HEK293 (cell line): ENCODE data around the gene KHSRP.

ENCODE experiments used
- CTCF ChIA-PET: fragments of 350-600 bp; formaldehyde crosslinking; extraction: SDS; loops from one replicate; lab custom pipeline; 2021; ENCODE audit warnings: antibody characterized with exemption; lab: Yijun Ruan, JAX
- POLR2A ChIA-PET: fragments of 300-600 bp; formaldehyde crosslinking; extraction: SDS; loops from one replicate; lab custom pipeline; 2020; ENCODE audit warnings: antibody characterized with exemption, inconsistent platforms; lab: Yijun Ruan, JAX
- H3K27ac ChIP-seq: fragments of 200-500 bp; sonication (Bioruptor generic); 2 replicates; pipeline ENCODE4 v1.5.1; 2014; ENCODE audit warnings: low read depth, low read length, control low read depth, inconsistent platforms; ENCODE audit errors: extremely low read depth
- H3K36me3 ChIP-seq, 2 experiments: fragments of 200-500 bp in 1 of 2; sonication (Bioruptor generic) in 1 of 2; 1 replicate in 1 of 2; 2 replicates in 1 of 2; pipeline ENCODE4 v1.5.1; 2014 to 2017; ENCODE audit warnings: inconsistent platforms in 2 of 2, low read length in 2 of 2; ENCODE audit not compliant: control insufficient read depth in 2 of 2, insufficient read depth in 1 of 2
- H3K4me1 ChIP-seq: fragments of 200-500 bp; sonication (Bioruptor generic); 2 replicates; pipeline ENCODE4 v1.5.1; 2014; ENCODE audit warnings: mild to moderate bottlenecking, low read length, inconsistent platforms; ENCODE audit not compliant: control insufficient read depth, insufficient read depth
- H3K4me3 ChIP-seq: 2 replicates; pipeline ENCODE4 v1.5.1; 2011; ENCODE audit warnings: low read depth, mild to moderate bottlenecking, control low read depth, low read length, moderate library complexity
- H3K9me3 ChIP-seq: fragments of 200-500 bp; sonication (Bioruptor generic); 2 replicates; pipeline ENCODE4 v1.5.1; 2014; ENCODE audit warnings: low read depth, low read length, inconsistent platforms; ENCODE audit not compliant: control insufficient read depth, insufficient read depth
- BCL6B ChIP-seq: fragments of 450-650 bp; formaldehyde crosslinking; IDR thresholded peaks from 2 replicates; pipeline ENCODE4 v1.5.1; 2017; ENCODE audit warnings: missing biosample characterization, missing genetic modification characterization
- EGR2 ChIP-seq: fragments of 450-650 bp; formaldehyde crosslinking; IDR thresholded peaks from 2 replicates; pipeline ENCODE4 v1.5.1; 2016; ENCODE audit warnings: low read depth, missing biosample characterization, missing genetic modification characterization
- GLIS2 ChIP-seq: fragments of 450-650 bp; formaldehyde crosslinking; IDR thresholded peaks from 2 replicates; pipeline ENCODE4 v1.5.1; 2016; ENCODE audit warnings: missing biosample characterization, missing genetic modification characterization
- KLF16 ChIP-seq: fragments of 450-650 bp; formaldehyde crosslinking; IDR thresholded peaks from 2 replicates; pipeline ENCODE4 v1.5.1; 2017; ENCODE audit warnings: missing biosample characterization, missing genetic modification characterization
- MEIS1 ChIP-seq: sonication (generic); formaldehyde crosslinking; IDR thresholded peaks from 2 replicates; pipeline ENCODE4 v1.8.1; 2022; ENCODE audit warnings: missing genetic modification reagents, mild to moderate bottlenecking, borderline replicate concordance
- ZBTB21 ChIP-seq: fragments of 450-650 bp; formaldehyde crosslinking; IDR thresholded peaks from 2 replicates; pipeline ENCODE4 v1.5.1; 2017; ENCODE audit warnings: missing biosample characterization, missing genetic modification characterization
- ZNF121 ChIP-seq: fragments of 450-650 bp; formaldehyde crosslinking; IDR thresholded peaks from 2 replicates; pipeline ENCODE4 v1.5.1; 2016; ENCODE audit warnings: missing biosample characterization, missing genetic modification characterization
- ZNF221 ChIP-seq: fragments of 450-650 bp; formaldehyde crosslinking; IDR thresholded peaks from 2 replicates; pipeline ENCODE4 v1.5.1; 2017; ENCODE audit warnings: missing biosample characterization, missing genetic modification characterization, borderline replicate concordance
- ZNF280D ChIP-seq: fragments of 450-650 bp; formaldehyde crosslinking; IDR thresholded peaks from 2 replicates; pipeline ENCODE4 v1.5.1; 2016; ENCODE audit warnings: missing biosample characterization, missing genetic modification characterization
- ZNF302 ChIP-seq: fragments of 450-650 bp; formaldehyde crosslinking; IDR thresholded peaks from 2 replicates; pipeline ENCODE4 v1.5.1; 2016; ENCODE audit warnings: missing biosample characterization, missing genetic modification characterization, low read depth
- ZNF335 ChIP-seq: fragments of 450-650 bp; formaldehyde crosslinking; conservative IDR thresholded peaks from 2 replicates; pipeline ENCODE4 v1.5.1; 2016; ENCODE audit warnings: missing biosample characterization, missing genetic modification characterization
- ZNF426 ChIP-seq: fragments of 450-650 bp; formaldehyde crosslinking; IDR thresholded peaks from 2 replicates; pipeline ENCODE4 v1.5.1; 2017; ENCODE audit warnings: missing biosample characterization, missing genetic modification characterization, mild to moderate bottlenecking, inconsistent platforms, moderate library complexity
- ZNF473 ChIP-seq: fragments of 450-650 bp; formaldehyde crosslinking; IDR thresholded peaks from 2 replicates; pipeline ENCODE4 v1.5.1; 2017; ENCODE audit warnings: missing biosample characterization, missing genetic modification characterization
- ZNF513 ChIP-seq: fragments of 450-650 bp; IDR thresholded peaks from 2 replicates; pipeline ENCODE4 v1.5.1; 2018; ENCODE audit warnings: missing biosample characterization, missing genetic modification characterization
- ZNF555 ChIP-seq: fragments of 450-650 bp; formaldehyde crosslinking; conservative IDR thresholded peaks from 2 replicates; pipeline ENCODE4 v1.5.1; 2017; ENCODE audit warnings: missing biosample characterization, mild to moderate bottlenecking, missing genetic modification characterization, inconsistent platforms
- ZNF580 ChIP-seq: fragments of 450-650 bp; formaldehyde crosslinking; IDR thresholded peaks from 2 replicates; pipeline ENCODE4 v1.5.1; 2016; ENCODE audit warnings: missing biosample characterization, missing genetic modification characterization
- ZNF660 ChIP-seq: fragments of 450-650 bp; IDR thresholded peaks from 2 replicates; pipeline ENCODE4 v1.5.1; 2018; ENCODE audit warnings: missing biosample characterization, mild to moderate bottlenecking, missing genetic modification characterization
- ZNF692 ChIP-seq: fragments of 450-650 bp; formaldehyde crosslinking; IDR thresholded peaks from 2 replicates; pipeline ENCODE4 v1.5.1; 2016; ENCODE audit warnings: missing biosample characterization, missing genetic modification characterization
- ZNF785 ChIP-seq: fragments of 450-650 bp; formaldehyde crosslinking; IDR thresholded peaks from 2 replicates; pipeline ENCODE4 v1.5.1; 2016; ENCODE audit warnings: missing biosample characterization, missing genetic modification characterization

The KHSRP gene

GRCh38 chr19:6453951-6454565, 29.4 kb upstream of the KHSRP start (continued):
- no peak for TF ChIP-seq ZBTB21 (tag by site-specific recombination)
- no peak for TF ChIP-seq ZNF302 (tag by site-specific recombination)

GRCh38 chr19:6452899-6453298, 28.3 kb upstream of the KHSRP start:
- POLR2A ChIA-PET, result no interaction called here
- H3K27ac ChIP-seq, result no peak overlapping the region
- CTCF ChIA-PET, result interaction anchor here (0.6 kb wide), 2 partner anchors 42 to 126 kb away, joined by 3 read pairs; no protein-coding TSS in a partner anchor
- H3K9me3 ChIP-seq, result no peaks in the 10 kb centered on the region
- H3K4me1 ChIP-seq, result no peaks in the 10 kb centered on the region
- TF ChIP-seq ZNF580 (0 out of 2 replicates have a peak, but pooled peaks have one; percentile 20), GLIS2 (tag by site-specific recombination) (no peak), ZNF280D (tag by site-specific recombination) (peak; percentile 80; the same call in 1 of the 2 replicates), ZNF121 (tag by site-specific recombination) (0 out of 2 replicates have a peak, but pooled peaks have one; percentile 27)
- H3K4me3 ChIP-seq, result no peak overlapping the region
- peaks cover 0 to 65% of the 10 kb centered on the region in 2 experiments; a peak in 2 of 3 replicates for H3K36me3 ChIP-seq

GRCh38 chr19:6452223-6452614, 27.6 kb upstream of the KHSRP start:
- POLR2A ChIA-PET, result interaction anchor here (0.6 kb wide), 1 partner anchor 201 kb away, joined by 3 read pairs; no protein-coding TSS in a partner anchor
- H3K27ac ChIP-seq, result no peak overlapping the region
- H3K36me3 ChIP-seq, result peaks cover 0 to 62% of the 10 kb centered on the region in 2 experiments; a peak in 2 of 3 replicates
- H3K9me3 ChIP-seq, result no peaks in the 10 kb centered on the region
- no peaks in the 10 kb centered on the region for H3K4me1 ChIP-seq
- CTCF ChIA-PET, result no interaction called here
- no peak overlapping the region for H3K4me3 ChIP-seq
- TF ChIP-seq MEIS1 (CRISPR knock-in tag) (no peak), BCL6B (tag by site-specific recombination) (no peak), ZNF555 (tag by site-specific recombination) (no peak), ZNF473 (no peak)
- TF ChIP-seq, all 188 proteins: peak for 0

GRCh38 chr19:6451583-6452222, 27.1 kb upstream of the KHSRP start:
- peaks cover 0 to 61% of the 10 kb centered on the region in 2 experiments; a peak in 2 of 3 replicates for H3K36me3 ChIP-seq
- POLR2A ChIA-PET, result interaction anchor here (0.6 kb wide), 1 partner anchor 201 kb away, joined by 3 read pairs; no protein-coding TSS in a partner anchor
- H3K9me3 ChIP-seq, result no peaks in the 10 kb centered on the region
- no peak overlapping the region for H3K4me3 ChIP-seq
- CTCF ChIA-PET, result no interaction called here
- H3K4me1 ChIP-seq, result no peaks in the 10 kb centered on the region
- H3K27ac ChIP-seq, result no peak overlapping the region
- TF ChIP-seq ZNF335 (tag by site-specific recombination), result no peak
- no peak for TF ChIP-seq EGR2 (tag by site-specific recombination)
- TF ChIP-seq ZNF426 (tag by site-specific recombination), result no peak
- TF ChIP-seq ZNF513, result no peak
- no peak for TF ChIP-seq ZNF692 (tag by site-specific recombination)
- no peak for TF ChIP-seq ZNF660
- no peak for TF ChIP-seq ZNF221 (tag by site-specific recombination)
- TF ChIP-seq ZNF785 (tag by site-specific recombination), result no peak
- no peak for TF ChIP-seq KLF16 (tag by site-specific recombination)
